ENCODE measurements around the gene MYH7.

GRCh38 chr14:23373041-23373440 is 62.4 kb downstream of the MYH7 start:
- TF ChIP-seq CTCF (IDR thresholded peaks at IDR 0.05) = no peak
- TF ChIP-seq POLR2A (IDR thresholded peaks at IDR 0.05) = no peak
